NAMALWA (cell line): ENCODE measurements around the gene KCND2.
"Not testable (repeated sequence)": the region's sequence is repeated elsewhere in the genome, so short reads cannot be mapped to it uniquely, and the experiment has no call there.

ENCODE experiments used
- DNase-seq: peaks from one replicate; pipeline ENCODE4 v3.0.0-alpha.2; 2015; ENCODE audit warnings: low spot score

KCND2 gene

DNA sequence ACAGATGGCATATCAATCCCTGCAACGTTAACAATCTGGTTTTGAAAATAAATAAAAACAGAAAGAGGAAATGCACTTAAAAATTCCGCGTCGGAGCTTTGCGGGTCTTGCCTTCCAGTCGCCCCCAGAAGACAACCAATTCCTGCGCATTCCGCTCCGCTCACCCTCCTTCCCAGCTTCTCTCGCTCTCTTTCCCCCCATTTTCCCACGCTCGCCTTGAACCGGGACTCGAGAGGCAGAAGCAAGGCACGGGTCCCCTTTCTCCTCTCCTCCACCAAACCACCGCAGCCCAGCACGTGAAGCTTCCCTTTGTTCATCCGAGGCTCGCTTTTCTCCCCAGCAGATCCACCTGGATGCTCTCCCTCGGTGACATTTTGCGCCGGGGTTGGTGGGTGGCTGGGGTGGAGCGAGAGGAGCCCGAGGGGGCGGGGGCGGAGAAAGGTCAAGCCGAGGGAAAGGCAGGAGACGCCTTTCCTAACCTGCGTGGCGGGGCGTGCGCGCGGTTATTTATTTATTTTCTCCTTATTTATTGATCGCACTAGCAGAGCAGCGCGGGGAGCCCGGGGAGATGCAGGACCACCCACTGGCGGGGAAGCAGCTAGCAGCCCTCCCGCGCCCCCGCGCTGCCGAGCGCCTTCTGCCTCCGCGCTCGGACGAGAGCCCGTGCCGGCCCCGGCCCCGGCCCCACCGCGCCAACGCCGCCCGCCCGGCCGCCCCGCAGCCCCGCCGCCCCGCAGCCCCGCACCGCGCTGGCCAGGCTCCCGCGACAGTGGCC is at the start of gene KCND2:
Gene KCND2, plus strand, starts transcription at position 475 of the 775 bp plus-strand sequence.
- no peak for DNase-seq

DNA sequence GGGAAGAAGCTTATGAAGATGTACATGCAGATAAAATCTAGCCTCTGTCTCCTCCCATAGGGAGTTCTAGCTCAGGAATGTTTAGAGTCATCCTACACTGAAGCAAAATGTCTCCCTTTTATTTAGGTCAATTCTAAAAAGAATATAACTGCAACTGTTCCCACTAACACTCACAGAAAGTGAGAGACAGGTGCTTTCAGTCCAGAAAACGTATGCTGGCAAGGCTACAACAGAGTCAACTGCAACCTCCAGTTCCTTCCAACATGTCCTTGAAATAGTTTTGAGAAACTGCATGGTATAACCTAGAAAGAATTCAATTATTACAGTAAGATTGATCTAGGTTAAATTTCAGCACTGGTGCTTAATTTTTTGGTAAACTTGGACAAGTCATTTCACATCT is 46.8 kb upstream of the KCND2 start:
- no peak for DNase-seq

DNA sequence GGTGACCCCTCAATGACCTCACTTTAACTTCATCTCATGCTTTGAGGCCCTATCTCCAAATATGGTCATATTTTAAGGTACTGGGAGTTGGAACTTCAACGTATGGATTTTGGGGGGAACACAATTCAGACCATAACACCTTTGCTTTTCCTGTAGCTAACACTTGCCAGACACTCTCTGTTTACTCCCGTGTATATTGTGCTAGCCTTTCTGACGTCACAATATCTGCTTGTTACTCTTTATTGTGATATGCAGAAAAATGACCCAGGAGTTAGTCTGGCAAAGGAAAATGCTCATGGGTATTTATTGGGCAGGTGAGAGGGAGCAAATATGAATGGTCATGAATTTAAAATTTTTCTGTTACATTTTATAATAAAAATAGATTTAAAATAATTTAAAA is 45.7 kb upstream of the KCND2 start:
- DNase-seq = no peak

DNA sequence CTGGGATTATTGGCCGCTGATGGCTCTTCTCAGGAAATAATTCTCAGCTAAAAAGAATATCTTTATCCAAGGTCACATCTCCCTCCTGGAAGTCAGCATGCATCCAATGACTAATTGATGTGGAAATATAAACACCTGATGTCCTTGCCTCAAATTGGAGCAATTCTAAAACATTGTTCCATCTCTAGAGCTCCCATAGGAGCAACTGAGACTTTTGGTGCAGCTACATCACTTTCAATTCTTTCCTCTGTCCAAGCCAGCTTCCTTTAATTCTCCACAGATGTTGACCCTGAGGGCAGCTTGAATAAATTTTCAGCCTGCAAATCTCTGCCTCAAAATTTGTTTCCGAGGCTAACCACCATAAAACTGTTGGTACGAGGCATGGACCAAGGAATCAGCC is 43.9 kb upstream of the KCND2 start:
- DNase-seq = no peak

DNA sequence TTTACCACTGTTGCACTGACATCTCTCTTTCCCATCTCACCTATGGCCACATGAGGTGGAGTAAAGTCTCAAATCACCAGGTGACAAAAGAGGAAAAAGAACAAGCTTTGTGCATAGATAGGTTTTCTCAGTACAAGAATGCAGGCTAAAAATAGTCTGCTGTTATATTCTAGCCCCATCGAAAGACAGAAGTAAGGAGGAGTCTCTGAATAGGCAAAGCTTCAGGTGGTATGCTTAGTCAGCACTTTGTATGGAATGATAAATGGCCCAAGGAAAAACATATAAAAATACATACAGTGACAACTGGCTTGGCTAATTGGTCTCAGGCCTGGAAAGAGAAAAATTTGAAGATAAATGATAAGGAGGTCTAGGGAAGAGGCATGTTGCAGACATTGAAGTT is 39.6 kb upstream of the KCND2 start:
- no peak for DNase-seq

DNA sequence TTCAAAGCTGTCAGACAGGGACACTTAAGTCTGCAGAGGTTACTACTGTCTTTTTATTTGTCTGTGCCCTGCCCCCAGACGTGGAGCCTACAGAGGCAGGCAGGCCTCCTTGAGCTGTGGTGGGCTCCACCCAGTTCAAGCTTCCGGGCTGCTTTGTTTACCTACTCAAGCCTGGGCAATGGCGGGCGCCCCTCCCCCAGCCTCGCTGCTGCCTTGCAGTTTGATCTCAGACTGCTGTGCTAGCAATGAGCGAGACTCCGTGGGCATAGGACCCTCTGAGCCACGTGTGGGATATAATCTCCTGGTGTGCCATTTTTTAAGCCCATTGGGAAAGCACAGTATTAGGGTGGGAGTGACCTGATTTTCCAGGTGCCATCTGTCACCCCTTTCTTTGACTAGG is 32.6 kb upstream of the KCND2 start:
- not testable (repeated sequence) for DNase-seq

DNA sequence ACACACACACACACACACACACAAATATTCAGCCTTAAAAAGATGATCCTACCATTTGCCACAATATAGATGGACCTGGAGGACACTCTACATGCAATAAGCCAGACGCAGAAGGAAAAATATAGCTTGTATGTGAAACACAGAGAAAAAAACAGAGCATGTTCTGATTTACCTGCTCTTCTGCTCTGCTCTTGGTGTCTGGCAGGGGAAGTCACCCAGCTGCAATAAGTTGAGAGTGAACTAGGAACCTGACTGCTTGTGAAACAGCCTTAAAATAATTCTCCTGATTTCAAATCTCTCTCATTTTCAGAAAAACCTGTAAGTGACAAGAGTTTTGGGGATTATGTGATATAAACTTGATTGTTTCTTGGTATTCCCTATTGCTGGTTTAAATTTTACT is 31.0 kb upstream of the KCND2 start:
- DNase-seq = no peak

DNA sequence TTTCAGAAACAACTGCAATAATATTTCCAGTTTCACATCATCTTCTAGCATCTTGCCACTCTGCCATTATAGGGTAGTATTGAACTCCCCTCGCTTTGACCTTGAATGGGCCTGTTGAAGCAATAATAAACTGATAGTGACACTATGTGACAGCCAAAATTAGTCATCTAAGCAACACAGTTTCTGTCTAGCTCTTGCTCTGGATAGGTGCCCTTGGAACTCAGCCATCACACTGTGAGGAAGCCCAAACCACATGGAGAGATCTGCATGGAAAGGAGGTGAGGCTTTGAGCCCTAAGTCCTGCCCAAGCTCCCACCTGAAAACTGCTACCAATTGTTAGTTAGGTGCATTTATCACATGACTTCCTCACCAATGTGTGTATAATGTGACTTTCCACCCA is 18.1 kb upstream of the KCND2 start:
- no peak for DNase-seq

DNA sequence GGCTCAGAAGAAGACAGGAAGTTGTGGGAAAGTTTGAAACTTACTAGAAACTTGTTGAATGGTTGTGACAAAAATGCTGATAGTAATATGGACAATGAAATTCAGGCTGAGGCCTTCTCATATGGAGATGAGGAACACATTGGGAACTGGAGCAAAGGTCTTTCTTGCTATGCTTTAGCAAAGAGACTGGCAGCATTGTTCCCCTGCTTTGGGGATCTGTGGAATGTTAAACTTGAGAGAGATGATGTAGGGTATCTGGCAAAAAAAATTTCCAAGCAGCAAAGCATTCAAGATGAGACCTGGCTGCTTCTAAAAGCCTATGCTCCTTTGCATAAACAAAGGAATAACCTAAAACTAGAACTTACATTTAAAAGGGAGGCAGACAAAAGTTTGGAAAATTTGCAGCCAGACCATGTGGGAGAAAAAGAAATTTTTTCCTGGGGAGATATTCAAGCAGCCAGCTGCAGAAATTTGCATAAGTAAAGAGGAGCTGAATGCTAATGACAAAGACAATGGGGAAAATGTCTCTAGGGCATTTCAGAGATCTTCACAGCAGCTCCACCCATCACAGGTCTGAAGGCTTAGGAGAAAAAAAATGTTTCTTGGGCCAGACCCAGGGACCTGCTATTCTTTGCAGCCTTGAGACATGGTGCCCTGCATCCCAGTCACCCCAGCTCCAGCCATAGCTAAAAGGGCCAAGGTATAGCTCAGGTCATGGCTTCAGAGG is 16.5 kb upstream of the KCND2 start:
- no peak for DNase-seq

DNA sequence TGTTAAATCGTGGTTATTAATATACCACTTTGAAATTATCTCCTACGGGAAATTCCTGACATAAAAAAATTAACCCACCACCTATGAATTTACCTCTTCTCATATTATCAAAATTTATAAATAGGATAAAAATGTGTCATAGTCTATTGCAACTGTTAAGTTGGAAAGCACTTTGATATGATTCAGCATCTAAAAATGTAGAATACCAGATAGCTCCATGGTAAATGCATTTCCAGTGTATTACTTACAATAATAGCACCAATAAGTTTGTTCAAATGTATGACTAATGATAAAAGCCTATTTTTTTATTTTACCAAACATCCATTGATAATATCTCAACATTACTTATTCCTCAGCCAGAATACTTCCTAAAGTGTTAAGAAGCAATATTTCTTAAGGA is 13.6 kb upstream of the KCND2 start:
- no peak for DNase-seq

DNA sequence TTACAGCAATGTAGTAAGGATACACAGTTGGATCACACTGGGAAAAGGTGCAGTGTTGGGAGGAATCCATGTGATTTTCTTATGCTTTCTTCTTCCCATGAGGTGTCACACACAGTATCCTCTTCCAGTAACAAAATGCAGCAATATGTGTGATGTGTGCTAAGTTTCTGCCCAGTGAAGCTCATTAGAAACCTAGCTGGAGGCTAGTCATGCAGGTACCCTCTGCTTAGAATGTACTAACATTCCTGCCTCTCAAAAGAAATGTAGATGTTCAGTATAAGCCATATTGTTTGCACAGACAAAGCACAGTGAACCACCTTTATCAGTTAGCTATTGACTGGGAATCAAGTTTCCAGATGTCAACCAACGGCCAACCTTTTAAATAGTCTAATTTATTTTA is 12.9 kb upstream of the KCND2 start:
- no peak for DNase-seq

DNA sequence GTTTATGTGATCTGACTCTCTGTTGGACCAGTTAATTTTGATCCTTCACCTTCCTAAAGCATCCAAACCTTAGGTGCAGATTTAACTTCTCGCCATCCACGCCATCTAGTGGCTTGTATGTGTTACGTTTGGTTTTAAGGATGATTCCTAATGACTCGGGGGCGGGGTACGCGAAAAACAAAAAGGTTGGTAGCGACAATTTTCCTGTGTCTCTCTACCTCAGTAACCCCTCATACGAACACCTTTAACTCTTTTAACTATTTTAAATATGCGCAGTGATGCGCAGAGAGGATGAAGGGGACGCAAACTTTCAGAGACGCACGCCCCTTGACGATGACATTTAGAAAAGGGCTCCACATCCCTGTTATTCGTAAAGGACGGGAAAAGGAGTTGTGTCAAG is 714 bp upstream of the KCND2 start:
- DNase-seq = peak; percentile 63

DNA sequence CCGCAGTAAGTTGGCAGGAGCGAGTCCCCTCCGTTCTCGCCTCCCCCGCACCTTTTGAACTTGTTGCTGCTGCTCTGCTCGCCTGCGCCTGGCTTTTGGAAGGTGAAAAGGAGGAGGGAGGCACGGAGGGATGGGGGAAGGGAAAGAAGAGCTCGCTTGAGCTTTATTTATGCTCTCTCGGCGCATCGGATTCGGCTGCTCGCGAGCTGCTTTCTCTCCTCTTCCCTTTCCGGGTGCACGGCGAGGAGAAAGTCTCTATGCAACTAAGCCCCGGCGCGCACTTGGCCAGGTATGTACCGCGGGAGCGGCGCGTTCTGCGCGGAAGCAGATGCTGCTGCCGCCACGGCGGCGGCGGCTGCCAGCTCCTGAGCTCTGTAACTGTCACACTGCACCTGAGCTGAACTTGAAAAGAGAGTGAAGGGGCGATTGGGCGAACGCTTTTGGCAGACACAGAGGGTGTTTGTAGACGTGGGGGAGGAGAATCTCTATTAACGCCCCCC is 551 bp downstream of the KCND2 start:
- DNase-seq = no peak

DNA sequence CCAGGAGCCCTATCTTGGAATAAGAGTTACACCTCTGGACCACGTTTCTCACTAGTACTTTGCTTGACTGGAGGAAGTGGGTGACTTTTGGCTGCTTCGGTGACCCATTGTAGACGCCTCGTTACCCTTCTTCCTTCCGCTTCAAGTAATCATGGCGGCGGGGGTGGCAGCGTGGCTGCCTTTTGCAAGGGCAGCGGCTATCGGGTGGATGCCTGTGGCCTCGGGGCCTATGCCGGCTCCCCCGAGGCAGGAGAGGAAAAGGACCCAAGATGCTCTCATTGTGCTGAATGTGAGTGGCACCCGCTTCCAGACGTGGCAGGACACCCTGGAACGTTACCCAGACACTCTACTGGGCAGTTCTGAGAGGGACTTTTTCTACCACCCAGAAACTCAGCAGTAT is 1.5 kb downstream of the KCND2 start:
- no peak for DNase-seq

DNA sequence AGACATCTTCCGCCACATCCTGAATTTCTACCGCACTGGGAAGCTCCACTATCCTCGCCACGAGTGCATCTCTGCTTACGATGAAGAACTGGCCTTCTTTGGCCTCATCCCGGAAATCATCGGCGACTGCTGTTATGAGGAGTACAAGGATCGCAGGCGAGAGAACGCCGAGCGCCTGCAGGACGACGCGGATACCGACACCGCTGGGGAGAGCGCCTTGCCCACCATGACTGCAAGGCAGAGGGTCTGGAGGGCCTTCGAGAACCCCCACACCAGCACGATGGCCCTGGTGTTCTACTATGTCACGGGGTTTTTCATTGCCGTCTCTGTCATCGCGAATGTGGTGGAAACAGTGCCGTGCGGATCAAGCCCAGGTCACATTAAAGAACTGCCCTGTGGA is 1.9 kb downstream of the KCND2 start:
- DNase-seq = no peak

DNA sequence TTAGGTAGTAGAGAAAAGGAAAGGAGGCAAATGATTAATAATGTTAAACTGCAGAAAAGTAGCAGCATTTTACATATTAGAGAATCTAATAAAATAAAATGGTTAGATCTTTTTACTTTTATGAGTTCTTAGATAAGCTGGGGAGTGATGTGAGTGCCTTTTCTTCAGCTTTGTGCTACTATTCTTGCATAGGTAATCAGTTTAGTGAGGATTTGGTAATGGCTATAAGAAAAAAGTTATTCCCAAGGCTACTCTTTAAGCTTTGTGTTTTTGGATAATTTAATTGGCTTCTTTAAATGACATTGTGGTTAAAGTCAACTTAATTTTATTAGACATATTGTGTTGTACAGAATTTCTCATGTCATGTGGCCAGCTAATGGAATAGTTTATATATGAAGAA is 3.7 kb downstream of the KCND2 start:
- DNase-seq = no peak

DNA sequence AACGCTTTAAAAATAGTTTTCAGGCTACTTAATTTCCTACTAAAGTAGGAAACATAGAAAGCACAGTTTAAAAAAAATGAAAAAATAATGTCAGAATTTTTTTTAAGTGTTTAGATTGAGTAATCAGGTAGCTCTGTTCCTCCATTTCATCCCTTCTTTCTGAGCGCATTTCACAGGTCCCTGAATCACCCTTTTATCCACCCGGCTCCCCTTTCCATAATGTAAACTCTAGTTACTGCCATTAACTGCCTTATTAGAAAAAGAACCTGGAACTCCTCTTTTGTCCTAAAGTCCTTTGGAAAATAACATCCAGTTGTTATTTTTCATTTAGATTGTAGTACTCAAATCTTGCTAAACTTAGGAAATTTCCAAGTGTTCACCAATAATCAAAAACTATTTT is 5.8 kb downstream of the KCND2 start:
- no peak for DNase-seq

DNA sequence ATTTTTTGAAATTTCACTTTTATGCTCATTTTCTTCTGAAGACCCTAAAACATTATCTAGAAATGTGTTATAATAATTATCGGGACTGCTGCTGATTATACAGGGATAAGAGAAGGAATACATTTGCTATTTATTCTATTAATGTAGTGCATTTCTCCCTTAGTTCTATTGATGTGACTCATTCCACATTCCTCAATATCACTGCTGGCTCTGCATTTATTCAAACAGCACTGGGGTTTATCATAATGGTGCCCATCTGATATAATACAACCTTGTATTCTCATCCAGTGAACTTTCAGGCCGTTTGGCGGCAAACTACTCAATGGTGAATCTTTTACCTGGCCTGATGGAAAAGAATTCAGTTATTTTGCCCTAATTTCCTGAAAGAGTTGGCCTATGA is 7.8 kb downstream of the KCND2 start:
- DNase-seq = no peak

DNA sequence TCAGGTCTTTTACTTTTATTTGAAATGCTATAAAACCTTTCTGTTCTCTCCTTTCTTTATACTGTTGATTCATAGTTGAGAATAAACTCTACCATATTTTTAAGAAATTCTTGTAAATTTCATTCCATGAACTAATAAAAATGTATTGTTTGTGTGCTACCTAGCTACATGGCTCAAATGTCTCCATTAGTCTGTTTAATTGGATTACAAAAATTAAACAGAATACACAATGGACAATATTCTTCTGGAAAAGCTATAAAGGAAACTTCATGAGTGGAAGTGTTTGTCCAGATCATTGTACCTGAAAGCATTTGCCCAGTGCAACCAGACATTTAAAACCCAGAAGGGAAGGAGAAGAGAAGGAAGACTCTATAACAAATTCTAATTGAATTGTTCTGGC is 20.1 kb downstream of the KCND2 start:
- no peak for DNase-seq

DNA sequence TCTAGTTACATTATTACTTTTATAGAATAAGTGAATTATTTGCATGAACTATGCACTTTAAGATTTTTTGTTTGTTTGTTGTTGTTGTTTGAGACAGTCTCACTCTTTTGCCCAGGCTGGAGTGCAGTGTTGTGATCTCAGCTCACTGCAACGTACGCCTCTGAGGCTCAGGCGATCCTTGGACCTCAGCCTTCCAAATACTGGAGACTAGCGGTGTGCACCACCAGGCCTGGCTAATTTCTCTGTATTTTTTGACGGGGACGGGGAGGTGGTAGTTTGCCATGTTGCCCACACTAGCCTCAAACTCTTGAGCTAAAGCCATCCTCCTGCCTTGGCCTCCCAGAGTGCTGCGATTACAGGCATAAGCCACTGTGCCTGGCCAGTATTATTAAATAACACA is 29.2 kb downstream of the KCND2 start:
- no peak for DNase-seq

DNA sequence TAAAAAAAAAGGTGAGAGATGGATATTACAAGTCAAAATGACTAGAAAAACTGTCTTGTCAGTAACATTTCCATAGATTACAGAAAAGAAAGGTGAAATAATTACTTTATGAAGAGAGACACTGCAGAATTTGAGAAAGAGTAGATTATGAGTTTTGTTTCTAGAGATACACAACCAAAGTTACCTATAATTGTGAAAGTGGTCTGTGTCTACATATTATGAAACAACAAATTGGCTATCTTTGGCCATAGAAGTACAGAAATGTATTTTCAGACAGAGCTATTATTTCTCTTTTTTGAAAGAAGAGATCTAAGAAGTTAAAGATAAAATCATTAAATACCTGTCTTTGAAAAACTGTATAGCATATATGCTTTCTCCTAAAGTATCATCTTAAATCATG is 30.1 kb downstream of the KCND2 start:
- DNase-seq = no peak

DNA sequence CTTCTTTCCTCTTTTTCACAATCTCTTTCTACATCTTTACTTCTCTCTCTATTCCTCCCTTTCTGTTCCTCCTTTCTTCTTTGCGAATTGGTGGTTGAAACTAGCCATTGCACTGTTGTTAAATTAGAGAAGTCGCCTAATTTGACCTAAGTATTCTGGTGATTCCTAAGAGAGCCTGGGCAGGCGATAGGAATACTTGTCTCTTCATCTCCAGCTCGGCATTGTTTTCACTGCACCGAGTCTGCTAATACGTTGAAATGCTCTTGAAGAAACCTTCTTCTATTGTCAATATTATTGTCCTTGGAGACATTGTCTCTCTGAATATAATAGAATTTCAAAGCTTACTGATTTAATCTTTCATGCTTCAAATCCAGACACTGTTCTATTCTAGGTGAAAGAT is 31.7 kb downstream of the KCND2 start:
- DNase-seq = no peak

DNA sequence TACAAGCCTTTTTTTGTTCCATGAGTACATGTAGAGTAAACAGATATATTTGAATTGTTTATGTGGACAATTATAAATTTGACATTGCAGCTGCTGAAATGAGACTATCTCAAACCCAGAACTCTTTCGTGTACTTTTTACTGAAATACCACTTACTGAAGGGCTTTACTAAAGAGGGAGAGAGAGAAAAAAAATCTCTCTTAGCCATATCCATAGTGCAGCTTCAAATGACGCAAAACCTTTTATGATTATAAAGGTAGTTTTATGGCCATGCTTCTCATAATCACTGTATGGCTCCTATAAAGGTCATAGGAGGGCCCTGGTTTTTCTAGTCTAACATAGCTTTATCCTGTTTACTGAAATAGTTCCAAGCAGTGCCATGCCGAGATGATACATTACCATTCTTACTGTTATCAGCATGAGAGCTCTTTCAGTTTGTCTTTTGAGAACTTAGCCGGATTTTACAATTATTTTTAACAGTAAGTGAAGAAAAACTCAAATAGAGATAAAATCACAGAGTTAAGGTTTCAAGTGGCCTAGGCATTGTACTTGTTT is 35.1 kb downstream of the KCND2 start:
- no peak for DNase-seq
